Loucy (cell line): Measurements from ENCODE around the gene MAD1L1.
"Not testable (repeated sequence)": the region's sequence is repeated elsewhere in the genome, so short reads cannot be mapped to it uniquely, and the experiment has no call there.

Experiments used
- H2AFZ ChIP-seq: fragments of 200-600 bp; sonication (generic); 2 replicates; pipeline ENCODE4 v1.6.0; 2016; ENCODE audit warnings: antibody characterized with exemption, mild to moderate bottlenecking, low read length, moderate library complexity
- H3F3A ChIP-seq: fragments of 200-600 bp; 2 replicates; pipeline ENCODE4 v1.6.0; 2016; ENCODE audit warnings: antibody characterized with exemption, low read depth, mild to moderate bottlenecking
- H3K27me3 ChIP-seq: fragments of 200-600 bp; sonication (generic); 2 replicates; pipeline ENCODE4 v1.6.1; 2014; ENCODE audit warnings: low read length, mild to moderate bottlenecking; ENCODE audit not compliant: insufficient read depth, poor library complexity, severe bottlenecking
- H3K36me3 ChIP-seq: fragments of 200-600 bp; sonication (generic); 2 replicates; pipeline ENCODE4 v1.6.1; 2016; ENCODE audit warnings: low read length; ENCODE audit not compliant: insufficient read depth
- H3K4me1 ChIP-seq: fragments of 200-600 bp; sonication (generic); 2 replicates; pipeline ENCODE4 v1.5.1; 2014; ENCODE audit warnings: low read length, mild to moderate bottlenecking; ENCODE audit not compliant: insufficient read depth, poor library complexity, severe bottlenecking
- H3K4me2 ChIP-seq: fragments of 200-600 bp; sonication (generic); 2 replicates; pipeline ENCODE4 v1.6.0; 2014; ENCODE audit warnings: antibody characterized with exemption, low read length, low read depth, mild to moderate bottlenecking; ENCODE audit not compliant: poor library complexity, severe bottlenecking
- H3K4me3 ChIP-seq: fragments of 200-600 bp; sonication (generic); 2 replicates; pipeline ENCODE4 v1.5.1; 2014; ENCODE audit warnings: low read length, mild to moderate bottlenecking, mixed read lengths; ENCODE audit not compliant: poor library complexity, severe bottlenecking
- H3K79me2 ChIP-seq: fragments of 200-600 bp; sonication (generic); 2 replicates; pipeline ENCODE4 v1.6.1; 2014; ENCODE audit warnings: low read length; ENCODE audit not compliant: insufficient read depth
- H3K9ac ChIP-seq: fragments of 200-600 bp; sonication (generic); 2 replicates; pipeline ENCODE4 v1.6.0; 2014; ENCODE audit warnings: mild to moderate bottlenecking, low read depth, low read length, moderate library complexity; ENCODE audit not compliant: poor library complexity, severe bottlenecking
- H3K9me2 ChIP-seq: fragments of 200-600 bp; sonication (generic); replicated peaks from 2 replicates; pipeline ENCODE4 v1.6.1; 2016; ENCODE audit warnings: low read depth, low read length, mixed read lengths
- H3K9me3 ChIP-seq: fragments of 200-600 bp; sonication (generic); 2 replicates; pipeline ENCODE4 v1.6.1; 2014; ENCODE audit warnings: mild to moderate bottlenecking, antibody characterized with exemption, low read length, low read depth; ENCODE audit not compliant: insufficient read depth
- H4K20me1 ChIP-seq: fragments of 200-600 bp; sonication (generic); 2 replicates; pipeline ENCODE4 v1.6.0; 2014; ENCODE audit warnings: antibody characterized with exemption, low read length, mild to moderate bottlenecking; ENCODE audit not compliant: insufficient read depth, poor library complexity, severe bottlenecking
- EZH2phosphoT487 ChIP-seq: fragments of 200-600 bp; IDR thresholded peaks from 2 replicates; pipeline ENCODE4 v1.6.1; 2018; ENCODE audit warnings: antibody characterized with exemption, mild to moderate bottlenecking, moderate library complexity, borderline replicate concordance
- TF ChIP-seq, protein P1 (sequence below): fragments of 200-600 bp; sonication (generic); conservative IDR thresholded peaks from 2 replicates; pipeline ENCODE4 v1.5.1; 2014; ENCODE audit warnings: mild to moderate bottlenecking, antibody characterized with exemption, low read length

The MAD1L1 gene

DNA sequence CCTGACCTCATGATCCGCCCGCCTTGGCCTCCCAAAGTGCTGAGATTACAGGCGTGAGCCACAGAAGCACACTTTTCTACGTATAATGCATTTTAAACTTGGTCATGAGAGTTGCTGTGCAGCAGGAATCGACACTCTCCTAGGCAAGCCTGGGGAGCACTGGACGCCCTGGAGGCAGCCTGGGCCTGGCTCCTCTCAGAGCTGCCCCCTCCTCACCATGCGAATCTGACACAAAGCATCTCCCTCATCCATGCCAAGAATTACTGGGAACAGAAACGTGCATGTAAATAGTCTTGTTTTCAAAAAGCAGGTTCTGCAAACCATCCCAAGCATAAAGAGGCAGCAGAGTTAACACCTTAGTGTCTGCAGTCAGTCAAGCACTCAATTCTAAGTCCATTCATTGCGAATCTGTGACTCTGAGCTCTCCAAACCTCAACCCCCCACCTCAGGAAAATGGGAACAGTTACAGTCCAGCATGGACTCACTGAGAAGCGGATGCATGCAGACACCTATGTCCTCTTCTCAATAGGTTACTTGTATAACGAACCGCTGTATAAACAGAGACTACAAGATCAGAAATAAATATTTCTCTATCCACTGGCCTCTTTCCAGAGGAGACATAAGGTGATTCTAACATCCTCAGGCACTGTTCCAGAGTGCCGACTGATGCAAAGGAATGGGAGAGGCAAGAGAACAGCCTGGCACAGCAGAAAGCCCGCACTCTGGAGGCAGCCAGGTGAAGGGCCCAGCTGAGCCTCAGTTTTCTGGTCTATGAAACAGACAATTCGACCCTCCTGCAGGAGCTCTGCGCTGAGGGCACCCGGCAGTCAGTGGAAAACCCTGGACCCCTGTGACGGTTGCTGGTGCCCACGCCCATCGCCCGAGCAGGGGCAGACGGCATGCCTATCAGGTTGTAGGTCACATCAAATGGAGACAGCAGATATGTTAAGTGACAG is 68.9 kb downstream of the MAD1L1 start:
- Histone ChIP-seq H3K36me3 (peaks cover 9% of the 10 kb centered on the region; the same call in 1 of the 2 replicates), H3K9ac (no peak overlapping the region), H3K4me1 (no peaks in the 10 kb centered on the region), H3K4me3 (no peak overlapping the region), H3K4me2 (no peak overlapping the region), H3F3A (no peaks in the 10 kb centered on the region), H4K20me1 (no peaks in the 10 kb centered on the region), H2AFZ (no peak overlapping the region), H3K27me3 (no peaks in the 10 kb centered on the region), H3K9me2 (no peaks in the 10 kb centered on the region), H3K9me3 (no peaks in the 10 kb centered on the region), H3K79me2 (no peaks in the 10 kb centered on the region)
- TF ChIP-seq, protein P1, sequence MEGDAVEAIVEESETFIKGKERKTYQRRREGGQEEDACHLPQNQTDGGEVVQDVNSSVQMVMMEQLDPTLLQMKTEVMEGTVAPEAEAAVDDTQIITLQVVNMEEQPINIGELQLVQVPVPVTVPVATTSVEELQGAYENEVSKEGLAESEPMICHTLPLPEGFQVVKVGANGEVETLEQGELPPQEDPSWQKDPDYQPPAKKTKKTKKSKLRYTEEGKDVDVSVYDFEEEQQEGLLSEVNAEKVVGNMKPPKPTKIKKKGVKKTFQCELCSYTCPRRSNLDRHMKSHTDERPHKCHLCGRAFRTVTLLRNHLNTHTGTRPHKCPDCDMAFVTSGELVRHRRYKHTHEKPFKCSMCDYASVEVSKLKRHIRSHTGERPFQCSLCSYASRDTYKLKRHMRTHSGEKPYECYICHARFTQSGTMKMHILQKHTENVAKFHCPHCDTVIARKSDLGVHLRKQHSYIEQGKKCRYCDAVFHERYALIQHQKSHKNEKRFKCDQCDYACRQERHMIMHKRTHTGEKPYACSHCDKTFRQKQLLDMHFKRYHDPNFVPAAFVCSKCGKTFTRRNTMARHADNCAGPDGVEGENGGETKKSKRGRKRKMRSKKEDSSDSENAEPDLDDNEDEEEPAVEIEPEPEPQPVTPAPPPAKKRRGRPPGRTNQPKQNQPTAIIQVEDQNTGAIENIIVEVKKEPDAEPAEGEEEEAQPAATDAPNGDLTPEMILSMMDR: no peak
- no peak for TF ChIP-seq EZH2phosphoT487

DNA sequence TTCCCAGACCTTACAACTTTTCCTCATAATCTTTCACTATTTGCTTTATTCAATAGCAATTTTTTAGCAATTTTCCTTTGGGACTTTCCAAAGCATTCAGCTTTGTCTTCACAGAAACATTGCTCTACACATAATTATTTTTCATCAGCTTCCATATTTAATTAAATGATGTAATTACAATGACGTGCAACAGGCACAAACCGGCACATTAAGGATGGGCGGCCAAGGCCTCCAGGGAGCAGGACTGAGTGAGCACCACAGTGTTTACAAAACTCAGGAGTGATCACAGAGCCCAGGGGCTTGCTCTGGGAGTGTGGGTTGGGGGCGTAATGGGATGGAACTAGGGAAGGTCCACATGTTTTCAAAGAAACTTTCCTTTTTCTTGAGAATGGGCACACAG is 69.8 kb downstream of the MAD1L1 start:
- H2AFZ ChIP-seq: no peak overlapping the region
- TF ChIP-seq, protein P1: no peak
- TF ChIP-seq EZH2phosphoT487: no peak
- H3K9me2 ChIP-seq: no peaks in the 10 kb centered on the region
- H3F3A ChIP-seq: no peaks in the 10 kb centered on the region
- H3K4me2 ChIP-seq: no peak overlapping the region
- no peaks in the 10 kb centered on the region for H3K9me3 ChIP-seq
- peaks cover 11% of the 10 kb centered on the region; the same call in 1 of the 2 replicates for H3K36me3 ChIP-seq
- H3K27me3 ChIP-seq: no peaks in the 10 kb centered on the region
- H3K4me1 ChIP-seq: no peaks in the 10 kb centered on the region
- no peak overlapping the region for H3K4me3 ChIP-seq
- H3K79me2 ChIP-seq: no peaks in the 10 kb centered on the region
- no peak overlapping the region for H3K9ac ChIP-seq
- H4K20me1 ChIP-seq: no peaks in the 10 kb centered on the region

DNA sequence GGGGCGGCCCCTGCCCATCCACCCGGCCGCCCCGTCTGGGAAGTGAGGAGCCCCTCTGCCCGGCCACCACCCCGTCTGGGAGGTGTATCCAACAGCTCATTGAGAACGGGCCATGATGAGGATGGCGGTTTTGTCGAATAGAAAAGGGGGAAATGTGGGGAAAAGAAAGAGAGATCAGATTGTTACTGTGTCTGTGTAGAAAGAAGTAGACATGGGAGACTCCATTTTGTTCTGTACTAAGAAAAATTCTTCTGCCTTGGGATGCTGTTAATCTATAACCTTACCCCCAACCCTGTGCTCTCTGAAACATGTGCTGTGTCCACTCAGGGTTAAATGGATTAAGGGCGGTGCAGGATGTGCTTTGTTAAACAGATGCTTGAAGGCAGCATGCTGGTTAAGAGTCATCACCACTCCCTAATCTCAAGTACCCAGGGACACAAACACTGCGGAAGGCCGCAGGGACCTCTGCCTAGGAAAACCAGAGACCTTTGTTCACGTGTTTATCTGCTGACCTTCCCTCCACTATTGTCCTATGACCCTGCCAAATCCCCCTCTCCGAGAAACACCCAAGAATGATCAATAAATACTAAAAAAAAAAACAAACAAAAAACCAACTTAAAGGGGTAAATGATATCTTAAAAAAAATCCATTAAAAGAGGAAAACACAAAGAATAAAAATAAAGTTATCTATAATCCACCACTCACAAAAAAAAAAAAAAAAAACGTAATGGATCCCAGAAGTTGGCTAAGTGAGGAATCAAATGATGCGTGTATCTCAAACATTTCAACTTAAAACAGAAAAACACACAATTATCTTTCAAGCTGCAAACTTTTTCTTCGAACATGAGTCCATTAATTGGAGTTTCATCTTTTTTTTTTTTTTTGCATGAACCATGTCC is 70.5 kb downstream of the MAD1L1 start:
- not testable (repeated sequence) for H3K9me3 ChIP-seq, H3K79me2 ChIP-seq, H3K27me3 ChIP-seq, H2AFZ ChIP-seq, H3K9me2 ChIP-seq, H3K9ac ChIP-seq, H4K20me1 ChIP-seq, H3F3A ChIP-seq, H3K4me1 ChIP-seq, H3K4me3 ChIP-seq, H3K4me2 ChIP-seq
- H3K36me3 ChIP-seq: peaks cover 11% of the 10 kb centered on the region; the same call in 1 of the 2 replicates
